Activated CD4-positive, alpha-beta T cell treated with anti-CD3 and anti-CD28 coated beads, Interleukin-2, amount 10 ng/mL, durations not matched to agents 24 days and 14 days (primary cell): ENCODE results near the gene VPS16. TPM values are rescaled to one million over a fixed set of nuclear protein-coding genes. Genes with fewer than 3 reads are reported as not detected.

ENCODE experiments used
- DNase-seq: peaks from one replicate; pipeline ENCODE4 v3.0.0; 2022
- H3K27ac Mint-ChIP-seq: one replicate; pipeline ENCODE4 v1.8.0; 2022; ENCODE audit warnings: mild to moderate bottlenecking, mixed read lengths
- H3K27me3 Mint-ChIP-seq: one replicate; pipeline ENCODE4 v1.8.0; 2022; ENCODE audit warnings: mixed read lengths
- H3K36me3 Mint-ChIP-seq: one replicate; pipeline ENCODE4 v1.8.0; 2022; ENCODE audit warnings: low read depth, mild to moderate bottlenecking, mixed read lengths
- H3K4me1 Mint-ChIP-seq: one replicate; pipeline ENCODE4 v1.8.0; 2021; ENCODE audit warnings: mixed read lengths
- H3K4me3 Mint-ChIP-seq: one replicate; pipeline ENCODE4 v1.8.0; 2022; ENCODE audit warnings: mild to moderate bottlenecking, moderate library complexity, mixed read lengths
- H3K9me3 Mint-ChIP-seq: one replicate; pipeline ENCODE4 v1.8.0; 2021; ENCODE audit warnings: mixed read lengths
- intact Hi-C: fragments of 100-400 bp; cut with micrococcal nuclease; formaldehyde crosslinking; loops from one replicate; pipeline ENCODE4 v1.15.1; 2023
- total RNA-seq: library from RNA; stranded (reverse); gene quantifications from 2 replicates; pipeline ENCODE4 v1.2.3, GENCODE V29; 2022

Gene VPS16
- total RNA-seq, 1 donor from 2014 or later, result 44.3 TPM

- Mint-ChIP-seq H3K9me3 (no peaks in the 10 kb centered on the region), H3K4me1 (peaks cover 1% of the 10 kb centered on the region), H3K36me3 (peaks cover 10% of the 10 kb centered on the region), H3K27me3 (no peaks in the 10 kb centered on the region), H3K4me3 (no peak overlapping the region), H3K27ac (no peak overlapping the region)
- DNase-seq, result no peak
- intact Hi-C loops, result no loop called here
Measured at GRCh38 chr20:2858591-2858990, 18.0 kb downstream of the VPS16 start.

- H3K4me3 Mint-ChIP-seq, result no peak overlapping the region
- intact Hi-C loops, result no loop called here
- DNase-seq, result no peak
- H3K4me1 Mint-ChIP-seq, result peaks cover 1% of the 10 kb centered on the region
- H3K27ac Mint-ChIP-seq, result no peak overlapping the region
- H3K27me3 Mint-ChIP-seq, result no peaks in the 10 kb centered on the region
- no peaks in the 10 kb centered on the region for H3K9me3 Mint-ChIP-seq
- peaks cover 13% of the 10 kb centered on the region for H3K36me3 Mint-ChIP-seq
Measured at GRCh38 chr20:2859330-2860121, 19.0 kb downstream of the VPS16 start.

GRCh38 chr20:2864626-2865025 is 24.1 kb downstream of the VPS16 start:
- peaks cover 27% of the 10 kb centered on the region for H3K36me3 Mint-ChIP-seq
- no peaks in the 10 kb centered on the region for H3K9me3 Mint-ChIP-seq
- DNase-seq, result no peak
- intact Hi-C loops, result no loop called here
- no peak overlapping the region for H3K27ac Mint-ChIP-seq
- H3K4me3 Mint-ChIP-seq, result no peak overlapping the region
- H3K27me3 Mint-ChIP-seq, result no peaks in the 10 kb centered on the region
- H3K4me1 Mint-ChIP-seq, result peaks cover 16% of the 10 kb centered on the region

- Mint-ChIP-seq H3K4me1 (peaks cover 16% of the 10 kb centered on the region), H3K4me3 (no peak overlapping the region), H3K27ac (peak overlapping the region; percentile 56), H3K9me3 (no peaks in the 10 kb centered on the region), H3K36me3 (peaks cover 27% of the 10 kb centered on the region), H3K27me3 (no peaks in the 10 kb centered on the region)
- no peak for DNase-seq
- intact Hi-C loops, result no loop called here
Measured at GRCh38 chr20:2865101-2865500, 24.6 kb downstream of the VPS16 start.

GRCh38 chr20:2865630-2866029 is 25.1 kb downstream of the VPS16 start:
- Mint-ChIP-seq H3K27me3 (no peaks in the 10 kb centered on the region), H3K4me1 (peaks cover 19% of the 10 kb centered on the region), H3K4me3 (no peak overlapping the region), H3K36me3 (peaks cover 27% of the 10 kb centered on the region), H3K27ac (peak overlapping the region; percentile 6), H3K9me3 (no peaks in the 10 kb centered on the region)
- no peak for DNase-seq
- intact Hi-C loops, result no loop called here

GRCh38 chr20:2866236-2866635 is 25.7 kb downstream of the VPS16 start:
- H3K27ac Mint-ChIP-seq, result peak overlapping the region; percentile 6
- no peaks in the 10 kb centered on the region for H3K9me3 Mint-ChIP-seq
- intact Hi-C loops, result no loop called here
- DNase-seq, result no peak
- H3K4me3 Mint-ChIP-seq, result no peak overlapping the region
- peaks cover 26% of the 10 kb centered on the region for H3K4me1 Mint-ChIP-seq
- H3K27me3 Mint-ChIP-seq, result no peaks in the 10 kb centered on the region
- H3K36me3 Mint-ChIP-seq, result peaks cover 23% of the 10 kb centered on the region

- H3K36me3 Mint-ChIP-seq, result peaks cover 18% of the 10 kb centered on the region
- intact Hi-C loops, result no loop called here
- no peaks in the 10 kb centered on the region for H3K9me3 Mint-ChIP-seq
- no peak for DNase-seq
- H3K4me3 Mint-ChIP-seq, result no peak overlapping the region
- peaks cover 2% of the 10 kb centered on the region for H3K27me3 Mint-ChIP-seq
- peaks cover 31% of the 10 kb centered on the region for H3K4me1 Mint-ChIP-seq
- peak overlapping the region; percentile 69 for H3K27ac Mint-ChIP-seq
Measured at GRCh38 chr20:2867081-2867864, 26.7 kb downstream of the VPS16 start.

GRCh38 chr20:2869381-2869780 is 28.8 kb downstream of the VPS16 start:
- no peaks in the 10 kb centered on the region for H3K9me3 Mint-ChIP-seq
- H3K27ac Mint-ChIP-seq, result no peak overlapping the region
- peaks cover 17% of the 10 kb centered on the region for H3K36me3 Mint-ChIP-seq
- H3K4me1 Mint-ChIP-seq, result peaks cover 39% of the 10 kb centered on the region
- DNase-seq, result no peak
- peaks cover 2% of the 10 kb centered on the region for H3K27me3 Mint-ChIP-seq
- intact Hi-C loops, result no loop called here
- no peak overlapping the region for H3K4me3 Mint-ChIP-seq

GRCh38 chr20:2871111-2871465 is 30.5 kb downstream of the VPS16 start:
- H3K4me1 Mint-ChIP-seq, result peaks cover 46% of the 10 kb centered on the region
- intact Hi-C loops, result loop anchor here (1.0 to 10.0 kb wide), 6 partner anchors 41 to 766 kb away; partner anchors contain the start of genes DNAAF9, NOP56 and STK35
- peaks cover 21% of the 10 kb centered on the region for H3K36me3 Mint-ChIP-seq
- H3K27me3 Mint-ChIP-seq, result peaks cover 2% of the 10 kb centered on the region
- peak overlapping the region; percentile 67 for H3K4me3 Mint-ChIP-seq
- H3K9me3 Mint-ChIP-seq, result no peaks in the 10 kb centered on the region
- peak overlapping the region; percentile 52 for H3K27ac Mint-ChIP-seq
- no peak for DNase-seq

- DNase-seq, result no peak
- Mint-ChIP-seq H3K36me3 (peaks cover 26% of the 10 kb centered on the region), H3K27ac (peak overlapping the region; percentile 96), H3K4me1 (peaks cover 54% of the 10 kb centered on the region), H3K27me3 (peaks cover 2% of the 10 kb centered on the region), H3K4me3 (peak overlapping the region; percentile 96), H3K9me3 (no peaks in the 10 kb centered on the region)
- intact Hi-C loops, result loop anchor here (1.0 to 10.0 kb wide), 6 partner anchors 40 to 767 kb away; partner anchors contain the start of genes DNAAF9, NOP56 and STK35
Measured at GRCh38 chr20:2871661-2872458, 31.3 kb downstream of the VPS16 start.

GRCh38 chr20:2872459-2873009 is 32.0 kb downstream of the VPS16 start:
- Mint-ChIP-seq H3K4me1 (peaks cover 51% of the 10 kb centered on the region), H3K36me3 (peaks cover 27% of the 10 kb centered on the region), H3K27me3 (peaks cover 2% of the 10 kb centered on the region), H3K27ac (peak overlapping the region; percentile 96), H3K9me3 (no peaks in the 10 kb centered on the region), H3K4me3 (peak overlapping the region; percentile 96)
- intact Hi-C loops, result loop anchor here (1.0 to 10.0 kb wide), 7 partner anchors 32 to 768 kb away; partner anchors contain the start of genes DNAAF9, NOP56, PCED1A and STK35
- peak; percentile 93 for DNase-seq

GRCh38 chr20:2873010-2873746 is 32.6 kb downstream of the VPS16 start, which contains the start of gene PTPRA:
PTPRA (plus strand) TSS chr20:2873481; CDS start chr20:2964278, 90,797 bp downstream.
- DNase-seq, result peak; percentile 98
- Mint-ChIP-seq H3K9me3 (no peaks in the 10 kb centered on the region), H3K27me3 (peaks cover 2% of the 10 kb centered on the region), H3K4me1 (peaks cover 48% of the 10 kb centered on the region), H3K4me3 (peak within 1 kb of the TSS; percentile 96), H3K27ac (peak within 1 kb of the TSS; percentile 96), H3K36me3 (peaks cover 25% of the 10 kb centered on the region)
- intact Hi-C loops, result loop anchor here (1.0 to 10.0 kb wide), 7 partner anchors 33 to 768 kb away; partner anchors contain the start of genes DNAAF9, NOP56, PCED1A and STK35
